Mucosa of descending colon (tissue), 3 donors: ENCODE measurements around the gene FRRS1L. TPM values are rescaled to one million over a fixed set of nuclear protein-coding genes. Genes with fewer than 3 reads are reported as not detected.

Source experiments
- ATAC-seq: fragments of 200-7000 bp; cut with Tn5 transposase; one replicate; pipeline ENCODE4 v1.9.1; 2020; ENCODE audit warnings: mild to moderate bottlenecking, moderate library complexity
- DNase-seq, 3 donors: peaks; one replicate each; pipeline ENCODE4 v3.0.0-alpha.2; 2020
- H3K36me3 ChIP-seq: fragments of 200-600 bp; one replicate; pipeline ENCODE4 v1.8.0; 2021; ENCODE audit warnings: low read depth, mild to moderate bottlenecking
- H3K4me1 ChIP-seq: fragments of 200-600 bp; one replicate; pipeline ENCODE4 v1.8.0; 2021; ENCODE audit warnings: low read depth, mild to moderate bottlenecking
- H3K4me3 ChIP-seq: fragments of 200-600 bp; one replicate; pipeline ENCODE4 v1.8.0; 2021; ENCODE audit warnings: mild to moderate bottlenecking
- H3K9me3 ChIP-seq: fragments of 200-600 bp; one replicate; pipeline ENCODE4 v1.8.0; 2021; ENCODE audit warnings: mild to moderate bottlenecking
- intact Hi-C, 2 donors: fragments of 100-400 bp; cut with DNase I in 1 of 2; cut with micrococcal nuclease in 1 of 2; formaldehyde crosslinking; loops; one replicate each; pipeline versions ENCODE4 v1.11.0 to v1.11.1; 2022; cut with DNase I, micrococcal nuclease
- total RNA-seq, 3 donors: library from RNA; stranded (reverse); fragmentation: NEBNext Ultra II Directional in 2 of 3; extraction: Animal tissue kit (Norgen Biotek cat#: 25700) in 2 of 3; gene quantifications; one replicate each; pipeline versions ENCODE4 v1.2.1 to v1.2.4, GENCODE V29; 2021 to 2023
- TF ChIP-seq, protein P1 (sequence below): fragments of 200-600 bp; IDR thresholded peaks from one replicate; pipeline ENCODE4 v1.8.0; 2022; ENCODE audit warnings: antibody characterized with exemption, mild to moderate bottlenecking
- donor health status: DM: no; HTN: no; CAD: no; lungs with moderate emphysema.
- donor health status: DM: no; HTN: no; CAD: no.
- donor health status: DM: no; HTN: yes; CAD: no.

FRRS1L gene
- total RNA-seq, 3 donors from 2014 or later: 0.49 to 4.8 (median 0.96) TPM

DNA sequence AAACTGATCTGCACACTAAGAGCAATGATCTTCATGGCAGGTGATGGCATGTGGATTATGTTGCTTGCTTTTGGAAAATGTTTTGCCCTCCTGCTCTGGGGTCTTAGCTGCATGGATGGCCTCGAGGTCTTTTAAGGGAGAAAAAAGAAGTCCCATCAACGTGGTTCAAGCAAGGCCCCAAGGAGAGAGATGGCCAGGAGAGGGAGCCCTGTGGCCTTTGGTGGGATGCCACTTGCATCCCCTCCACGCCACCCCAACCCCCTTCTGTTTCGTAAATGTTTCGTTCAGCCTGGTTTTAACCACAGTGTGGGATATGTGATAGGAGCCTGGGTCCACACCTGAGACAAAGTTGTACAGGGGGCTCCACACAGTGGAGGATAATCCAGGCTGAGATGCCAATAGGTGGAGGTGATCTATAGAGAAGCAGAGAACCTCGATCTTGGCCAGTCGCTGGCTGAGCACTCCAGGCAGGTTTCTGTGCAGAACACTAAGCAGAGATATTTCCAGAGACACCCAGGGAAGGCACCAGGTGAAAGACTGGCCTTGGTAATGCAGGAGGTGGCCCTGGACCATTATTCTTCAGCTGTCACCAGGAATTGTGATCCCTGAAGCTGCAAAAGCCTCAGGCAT, 25.8 kb upstream of the FRRS1L start:
- no peaks in the 10 kb centered on the region for H3K4me1 ChIP-seq
- TF ChIP-seq, protein P1, sequence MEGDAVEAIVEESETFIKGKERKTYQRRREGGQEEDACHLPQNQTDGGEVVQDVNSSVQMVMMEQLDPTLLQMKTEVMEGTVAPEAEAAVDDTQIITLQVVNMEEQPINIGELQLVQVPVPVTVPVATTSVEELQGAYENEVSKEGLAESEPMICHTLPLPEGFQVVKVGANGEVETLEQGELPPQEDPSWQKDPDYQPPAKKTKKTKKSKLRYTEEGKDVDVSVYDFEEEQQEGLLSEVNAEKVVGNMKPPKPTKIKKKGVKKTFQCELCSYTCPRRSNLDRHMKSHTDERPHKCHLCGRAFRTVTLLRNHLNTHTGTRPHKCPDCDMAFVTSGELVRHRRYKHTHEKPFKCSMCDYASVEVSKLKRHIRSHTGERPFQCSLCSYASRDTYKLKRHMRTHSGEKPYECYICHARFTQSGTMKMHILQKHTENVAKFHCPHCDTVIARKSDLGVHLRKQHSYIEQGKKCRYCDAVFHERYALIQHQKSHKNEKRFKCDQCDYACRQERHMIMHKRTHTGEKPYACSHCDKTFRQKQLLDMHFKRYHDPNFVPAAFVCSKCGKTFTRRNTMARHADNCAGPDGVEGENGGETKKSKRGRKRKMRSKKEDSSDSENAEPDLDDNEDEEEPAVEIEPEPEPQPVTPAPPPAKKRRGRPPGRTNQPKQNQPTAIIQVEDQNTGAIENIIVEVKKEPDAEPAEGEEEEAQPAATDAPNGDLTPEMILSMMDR: no peak
- peak; percentile 72 for ATAC-seq
- intact Hi-C loops: no loop called here
- no peaks in the 10 kb centered on the region for H3K36me3 ChIP-seq
- no peak overlapping the region for H3K4me3 ChIP-seq
- no peaks in the 10 kb centered on the region for H3K9me3 ChIP-seq
- DNase-seq: peak in 2 of 3 donors; percentile 63 to 82

DNA sequence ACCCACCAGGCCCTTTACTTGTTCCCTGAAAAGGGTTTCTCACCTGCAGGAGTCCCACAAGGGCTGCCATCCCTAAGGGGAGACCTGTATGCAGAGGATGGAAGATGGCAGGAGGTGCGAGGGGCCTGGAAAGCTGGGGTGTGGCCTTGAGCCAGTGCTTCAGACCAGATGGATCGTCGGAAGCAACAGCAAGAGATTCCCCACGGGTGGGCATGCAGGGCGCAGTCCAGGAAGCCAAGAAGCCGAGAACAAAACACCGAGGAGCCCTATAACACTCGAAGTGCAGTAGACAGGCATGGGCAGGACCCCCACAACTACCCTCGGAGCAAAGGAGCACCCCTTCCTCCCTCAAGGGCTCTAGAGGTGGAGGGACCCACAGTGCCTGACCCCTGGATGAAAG, 24.7 kb upstream of the FRRS1L start:
- ATAC-seq (no peak), DNase-seq (no peak)
- H3K4me1 ChIP-seq: no peaks in the 10 kb centered on the region
- intact Hi-C loops: no loop called here
- H3K36me3 ChIP-seq: no peaks in the 10 kb centered on the region
- H3K9me3 ChIP-seq: no peaks in the 10 kb centered on the region
- no peak overlapping the region for H3K4me3 ChIP-seq
- TF ChIP-seq, protein P1: no peak

DNA sequence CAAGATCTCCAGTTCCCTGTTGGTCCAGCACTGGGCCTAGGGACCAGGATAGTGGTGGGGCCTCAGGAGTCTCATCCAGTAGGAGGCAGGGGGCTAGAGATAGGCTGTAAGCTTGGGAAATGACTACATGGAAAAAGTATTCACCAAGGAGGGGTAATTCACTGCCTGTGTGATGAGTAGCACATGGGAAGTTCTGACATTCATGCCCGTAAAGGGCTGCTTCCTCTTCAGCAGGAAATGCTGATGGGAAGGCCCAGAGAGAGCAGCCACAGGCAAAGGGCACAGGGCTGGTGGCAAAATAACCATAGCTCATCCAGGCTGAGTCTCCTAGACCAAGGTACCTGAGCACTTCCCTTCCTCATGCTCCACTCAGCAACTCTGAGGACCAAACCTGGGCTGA, 23.1 kb upstream of the FRRS1L start:
- intact Hi-C loops: no loop called here
- H3K4me1 ChIP-seq: no peaks in the 10 kb centered on the region
- no peak overlapping the region for H3K4me3 ChIP-seq
- no peaks in the 10 kb centered on the region for H3K9me3 ChIP-seq
- TF ChIP-seq, protein P1: no peak
- DNase-seq (no peak), ATAC-seq (no peak)
- H3K36me3 ChIP-seq: no peaks in the 10 kb centered on the region

DNA sequence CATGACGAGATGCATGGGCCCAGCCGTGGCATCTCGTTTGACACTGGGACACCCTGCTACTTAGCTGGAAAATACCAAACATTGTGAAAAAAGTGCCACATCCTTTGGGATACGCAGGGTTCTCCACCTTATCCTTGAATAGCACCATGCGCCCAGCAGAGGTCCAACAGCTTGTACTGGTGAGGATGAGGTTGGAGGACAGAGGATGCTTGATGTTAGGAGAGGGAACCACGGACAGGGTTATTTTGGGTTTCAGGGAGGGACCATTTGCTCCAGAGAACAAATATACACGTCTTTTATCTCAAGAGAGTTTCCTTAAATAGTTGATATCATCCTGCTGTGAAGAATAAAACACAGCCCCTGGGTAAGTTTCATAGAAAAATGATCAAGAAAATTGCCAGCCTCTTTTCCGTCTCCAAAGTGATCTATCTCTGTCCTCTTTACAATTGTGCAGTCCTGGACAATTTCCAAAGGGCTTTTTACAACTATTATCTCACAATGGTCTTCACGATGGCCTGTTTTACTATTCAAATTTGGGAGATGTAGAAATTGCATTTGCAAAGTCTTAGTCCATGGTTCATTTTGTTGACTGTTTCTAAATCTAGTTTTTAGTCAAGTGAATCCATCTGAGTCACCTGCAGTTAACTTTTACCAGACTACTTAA, 19.9 kb upstream of the FRRS1L start:
- Histone ChIP-seq H3K4me3 (no peak overlapping the region), H3K36me3 (no peaks in the 10 kb centered on the region), H3K9me3 (no peaks in the 10 kb centered on the region), H3K4me1 (no peaks in the 10 kb centered on the region)
- intact Hi-C loops: loop anchor here in 1 of 2 donors (10.0 kb wide), 1 partner anchor 148 kb away; no protein-coding TSS in a partner anchor
- ATAC-seq (no peak), DNase-seq (no peak)
- TF ChIP-seq, protein P1: no peak

DNA sequence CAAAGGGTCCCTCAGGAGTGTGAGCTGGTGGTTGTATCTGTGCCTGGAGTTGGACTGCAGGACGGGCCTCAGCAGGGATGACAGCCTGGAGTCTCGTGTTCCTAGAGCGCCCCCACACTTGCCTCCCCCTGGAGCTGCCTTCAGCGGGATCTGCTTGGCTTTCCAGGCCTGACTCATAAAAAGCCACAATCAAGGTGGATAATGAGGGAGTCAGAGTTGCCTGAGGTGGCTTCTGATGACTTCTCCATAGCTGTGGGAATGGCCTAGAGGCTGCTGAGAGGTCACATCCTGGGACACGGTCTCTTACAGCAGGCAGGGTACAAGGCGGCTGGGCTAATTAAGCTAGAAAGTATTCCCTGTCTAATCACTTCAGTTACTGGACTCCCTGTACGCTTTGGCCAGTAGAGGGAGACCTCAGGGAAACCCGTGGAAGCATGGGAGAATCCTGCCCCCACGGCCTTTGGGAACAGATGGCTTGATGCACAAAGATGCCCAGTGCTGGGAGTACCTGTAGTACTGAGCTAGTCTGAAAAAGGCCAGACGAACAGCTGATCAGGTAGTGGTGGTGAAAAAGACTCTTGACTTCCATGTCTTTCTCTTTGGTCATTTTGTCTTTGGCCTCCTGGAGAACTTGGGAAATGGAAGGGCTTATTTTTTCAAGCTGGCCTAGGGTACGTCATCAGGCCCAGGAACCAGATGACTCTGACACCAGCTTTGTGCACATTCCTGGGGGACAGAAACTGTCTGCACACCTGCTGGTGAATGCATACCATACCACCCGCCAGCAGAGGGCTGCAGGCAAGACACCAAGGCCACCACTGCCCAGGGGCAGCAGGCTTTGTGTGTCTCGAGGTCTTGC, 16.1 kb upstream of the FRRS1L start:
- intact Hi-C loops: loop anchor here in 1 of 2 donors (10.0 kb wide), 1 partner anchor 152 kb away; no protein-coding TSS in a partner anchor
- Histone ChIP-seq H3K4me1 (no peaks in the 10 kb centered on the region), H3K4me3 (no peak overlapping the region), H3K9me3 (no peaks in the 10 kb centered on the region), H3K36me3 (no peaks in the 10 kb centered on the region)
- TF ChIP-seq, protein P1: peak; percentile 10
- ATAC-seq (peak; percentile 86), DNase-seq (peak in 2 of 3 donors; percentile 55 to 63)
